ENCODE results near the gene MAGEF1.

The MAGEF1 gene

DNA sequence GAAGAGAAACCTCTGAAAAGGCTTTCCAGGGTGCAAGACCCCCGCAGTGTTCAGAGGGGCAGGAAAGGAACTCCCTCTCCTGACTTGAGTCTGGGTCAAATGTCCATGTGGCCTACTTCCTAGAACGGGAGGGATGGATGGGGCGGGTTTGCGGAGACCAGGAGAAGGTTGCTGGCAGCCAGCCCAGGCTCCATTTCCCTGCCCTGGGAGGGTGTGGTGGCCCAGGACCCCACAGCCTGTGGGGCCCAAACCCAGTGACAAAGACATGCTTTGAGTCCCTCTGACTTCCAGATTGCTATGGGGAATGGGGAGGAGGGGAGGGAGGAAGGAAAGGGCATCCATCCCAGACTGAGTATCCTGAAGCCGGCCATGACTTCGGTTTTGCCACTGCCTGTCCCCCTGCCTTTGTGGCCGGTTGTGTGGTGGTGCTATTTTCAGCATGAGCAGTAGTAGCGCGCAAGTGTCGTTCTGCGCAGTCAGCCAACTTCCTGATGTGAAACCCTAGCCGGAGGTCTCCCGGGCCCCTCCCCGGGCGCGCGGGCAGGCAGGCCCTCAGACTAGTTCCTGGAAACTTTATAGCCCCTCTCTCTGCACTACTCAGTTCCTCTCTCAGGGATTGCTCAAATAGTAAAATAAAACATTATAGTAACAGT, 24.4 kb downstream of the MAGEF1 start:
- no peak for FAIRE-seq

DNA sequence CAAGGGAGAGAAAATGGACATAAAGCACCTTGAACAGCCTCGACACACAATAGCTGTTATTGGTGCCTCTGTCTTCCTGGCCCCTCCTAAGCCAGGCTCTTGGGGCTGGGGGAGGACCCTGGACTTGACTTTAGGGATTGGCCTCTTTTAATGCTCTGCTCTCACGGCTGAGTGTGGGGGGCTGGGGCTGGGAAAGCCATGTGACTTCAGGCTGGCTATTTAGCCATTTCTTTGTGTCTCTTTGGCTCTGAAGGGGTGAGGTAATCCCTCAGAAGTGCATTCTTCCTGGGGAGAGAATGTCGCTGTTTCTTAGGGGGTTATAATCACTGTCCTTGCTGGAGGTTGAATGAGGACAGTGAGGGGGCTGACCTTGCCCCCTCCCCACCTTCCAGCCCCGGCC, 26.2 kb downstream of the MAGEF1 start:
- no peak for FAIRE-seq

DNA sequence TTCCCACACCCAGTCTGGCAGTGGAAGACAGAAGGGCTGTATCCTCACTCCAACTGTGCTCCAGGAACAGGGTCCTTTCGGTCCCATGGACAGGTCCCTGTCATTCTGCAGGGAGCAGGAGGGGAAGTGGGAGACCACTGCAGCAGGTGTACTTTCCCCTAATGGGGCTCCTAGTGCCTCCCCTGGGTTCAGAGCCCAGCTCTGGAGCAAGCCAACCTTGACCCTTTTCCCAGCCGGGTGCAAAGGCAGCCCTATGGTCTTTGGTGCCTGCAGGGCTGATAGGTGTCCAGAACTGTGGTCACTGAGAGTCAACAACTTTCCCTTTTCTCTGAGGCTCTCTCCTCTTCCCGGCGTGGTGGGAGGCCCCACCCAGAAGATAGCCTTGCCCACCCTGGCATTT, 26.8 kb downstream of the MAGEF1 start:
- no peak for FAIRE-seq

DNA sequence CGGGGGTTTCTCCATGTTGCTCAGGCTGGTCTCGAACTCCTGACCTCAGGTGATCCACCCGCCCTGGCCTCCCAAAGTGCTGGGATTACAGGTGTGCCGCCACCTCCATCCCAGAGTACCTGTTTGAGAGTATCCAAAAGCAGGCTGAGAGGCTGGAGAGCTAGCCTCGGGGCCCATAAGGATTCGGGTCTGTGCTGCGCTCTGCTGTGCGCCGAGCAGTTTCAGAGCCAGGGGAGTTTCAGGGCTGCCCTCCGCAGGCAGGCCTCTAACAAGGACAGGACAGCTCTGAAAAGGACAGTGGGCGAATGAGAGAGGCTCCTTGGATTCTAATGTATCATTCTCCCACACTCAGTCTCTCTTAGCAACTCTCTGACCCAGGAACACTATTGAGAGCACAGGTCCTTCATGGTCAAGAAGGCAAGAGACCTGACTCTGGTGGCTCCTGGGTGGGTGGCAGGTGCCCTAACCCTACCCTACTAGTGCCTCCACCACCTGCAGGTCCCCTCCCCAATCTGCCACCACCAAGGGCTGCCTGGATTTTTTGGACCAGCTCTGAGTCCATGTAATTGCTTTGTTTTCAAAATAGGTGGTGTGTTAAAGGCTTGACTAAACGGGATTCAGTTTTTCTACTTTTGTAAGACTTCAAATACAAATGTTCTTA, 27.8 kb downstream of the MAGEF1 start:
- no peak for FAIRE-seq

DNA sequence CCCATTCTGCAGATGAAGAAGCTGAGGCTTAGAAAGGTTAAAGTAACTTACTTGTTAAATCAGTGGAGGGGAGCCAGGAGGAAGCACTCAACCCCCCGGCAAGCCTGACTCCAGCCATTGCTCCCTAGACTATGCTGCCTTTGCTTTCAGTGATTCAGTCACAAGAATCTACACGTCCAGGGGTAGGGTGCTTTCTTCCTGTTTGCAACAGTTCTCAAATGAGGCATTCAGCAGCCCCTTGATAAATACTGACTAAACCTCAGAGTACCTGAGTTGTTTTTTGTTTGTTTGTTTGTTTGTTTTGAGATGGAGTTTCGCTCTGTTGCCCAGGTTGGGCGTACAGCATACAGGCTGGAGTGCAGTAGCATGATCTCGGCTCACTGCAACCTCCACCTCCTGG, 28.6 kb downstream of the MAGEF1 start:
- no peak for FAIRE-seq

DNA sequence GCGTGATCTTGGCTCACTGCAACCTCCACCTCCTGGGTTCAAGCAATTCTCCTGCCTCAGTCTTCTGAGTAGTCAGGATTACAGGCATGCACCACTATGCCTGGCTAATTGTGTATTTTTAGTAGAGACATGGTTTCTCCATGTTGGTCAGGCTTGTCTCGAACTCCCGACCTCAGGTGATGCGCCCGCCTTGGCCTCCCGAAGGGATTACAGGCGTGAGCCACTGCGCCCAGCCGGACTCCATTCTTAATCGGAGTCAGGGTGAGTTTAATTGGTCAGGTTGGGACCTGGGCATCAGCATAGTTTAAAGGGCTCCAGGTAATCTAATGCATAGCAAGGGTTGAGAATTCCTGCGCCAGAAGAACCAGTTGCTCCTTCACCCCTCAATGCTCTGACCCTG, 29.2 kb downstream of the MAGEF1 start:
- FAIRE-seq = no peak

DNA sequence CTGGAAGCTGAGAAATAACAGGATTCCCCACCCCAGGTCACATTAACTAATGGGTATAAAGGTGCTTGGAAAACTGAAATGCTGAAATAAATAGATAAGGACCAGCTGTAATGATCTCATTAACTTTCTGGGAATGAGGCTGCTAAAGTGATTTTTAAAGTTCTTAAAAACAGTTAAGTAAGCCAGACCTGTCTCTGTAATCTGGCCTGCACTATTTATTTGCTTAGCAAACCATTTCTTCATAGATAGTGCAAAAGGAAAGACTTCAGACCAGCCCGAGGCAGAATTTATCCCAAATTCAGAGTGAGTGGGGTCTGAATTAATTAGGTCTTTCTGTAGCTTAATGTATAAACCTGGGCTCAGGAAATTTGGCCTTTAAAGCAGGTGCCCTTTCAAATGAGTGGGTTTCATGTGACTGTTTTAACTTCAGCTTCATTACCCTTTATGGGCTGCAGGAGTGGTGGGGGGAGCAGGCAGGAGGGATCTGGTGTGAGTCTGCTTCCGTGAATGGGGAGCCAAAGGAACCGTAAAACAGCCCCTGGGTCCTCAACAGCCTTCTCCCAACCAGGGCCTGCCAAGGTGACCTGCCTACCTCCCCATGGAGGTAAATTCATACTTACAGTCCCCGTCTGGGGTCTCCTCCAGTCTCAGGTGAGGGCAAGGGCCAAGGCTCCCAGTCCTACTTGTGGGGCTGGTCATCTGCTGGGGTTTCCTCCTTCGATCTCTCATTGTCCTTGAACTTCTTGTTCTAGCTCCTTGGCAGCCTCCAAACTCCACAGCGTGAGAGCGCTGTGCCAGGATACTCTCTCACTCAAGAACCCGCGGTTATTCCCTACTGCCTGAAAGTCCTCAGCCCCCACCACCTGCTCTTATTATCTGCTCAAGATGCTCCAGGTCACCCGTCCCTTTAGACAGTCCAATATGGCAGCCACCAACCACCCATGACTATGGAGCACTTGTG, 31.2 kb downstream of the MAGEF1 start:
- FAIRE-seq = no peak

DNA sequence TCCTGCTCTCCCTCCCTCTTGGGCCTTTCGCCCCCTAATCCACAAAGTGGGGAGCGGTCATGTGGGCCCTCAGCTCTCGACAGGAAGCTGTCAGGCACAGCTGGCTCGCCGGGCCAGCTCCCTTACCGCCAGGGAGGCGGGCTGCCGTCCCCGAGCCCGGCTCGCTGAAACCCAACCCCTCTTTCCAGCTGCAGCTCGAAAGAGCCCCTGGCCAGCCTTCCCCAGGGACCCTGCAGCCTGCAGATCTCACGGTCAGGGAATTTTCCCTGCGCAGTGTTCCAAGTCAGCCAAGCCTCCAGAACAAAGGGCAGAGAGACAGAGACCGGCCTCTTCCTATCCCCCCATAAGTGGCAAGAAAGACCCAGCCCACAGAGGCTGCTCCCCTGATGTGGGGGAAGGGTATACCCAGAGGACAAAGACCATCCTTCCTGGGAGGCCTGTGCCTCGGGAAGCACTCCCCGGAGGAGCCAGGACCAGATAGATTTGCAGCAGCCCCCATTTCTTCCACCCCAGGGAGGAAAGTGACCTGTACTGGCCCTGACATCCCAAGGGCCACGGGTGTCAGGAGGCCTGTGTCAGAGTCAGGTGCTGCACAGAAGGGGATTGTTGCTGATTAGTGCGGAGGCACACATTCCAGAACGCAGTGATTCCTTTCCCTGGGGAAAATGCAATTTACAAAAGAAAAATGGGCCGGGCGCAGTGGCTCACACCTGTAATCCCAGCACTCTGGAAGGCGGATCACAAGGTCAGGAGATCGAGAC, 32.6 kb downstream of the MAGEF1 start:
- FAIRE-seq = no peak

DNA sequence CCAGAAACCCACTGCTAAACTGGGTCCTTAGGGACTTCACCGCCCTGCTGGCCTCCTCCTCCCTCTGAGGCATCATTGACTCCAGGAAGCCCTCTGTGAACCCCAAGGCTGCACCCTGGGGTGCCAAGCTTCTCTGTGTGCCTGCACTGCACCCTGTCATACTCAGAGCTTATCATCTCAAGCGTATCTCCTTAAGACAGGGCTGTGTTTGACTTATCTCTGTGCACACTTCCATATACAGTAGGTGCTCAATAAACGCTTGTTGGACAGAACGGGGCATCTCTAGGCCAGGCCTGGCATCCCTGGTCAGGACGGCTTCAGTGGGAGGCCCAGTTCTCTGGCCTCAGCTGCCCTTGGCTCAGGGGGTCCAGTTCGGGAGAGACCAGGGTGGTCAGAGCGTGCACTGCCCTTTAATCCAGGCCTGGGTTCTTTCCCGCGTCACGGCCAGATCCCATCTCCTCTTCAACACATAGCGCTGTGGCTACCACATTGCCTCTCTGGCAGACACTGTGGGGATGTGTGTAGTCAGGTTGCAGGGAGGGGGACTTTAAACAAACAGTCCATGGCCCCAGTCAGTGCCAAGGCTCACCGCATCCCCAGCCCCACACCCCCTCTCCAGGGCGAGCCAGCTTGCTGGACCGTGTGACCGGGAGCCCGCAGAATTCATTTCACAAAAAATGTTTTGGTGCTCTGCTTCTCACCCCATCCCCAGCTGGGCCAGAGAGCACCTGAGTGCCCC, 33.4 kb downstream of the MAGEF1 start:
- FAIRE-seq = no peak

DNA sequence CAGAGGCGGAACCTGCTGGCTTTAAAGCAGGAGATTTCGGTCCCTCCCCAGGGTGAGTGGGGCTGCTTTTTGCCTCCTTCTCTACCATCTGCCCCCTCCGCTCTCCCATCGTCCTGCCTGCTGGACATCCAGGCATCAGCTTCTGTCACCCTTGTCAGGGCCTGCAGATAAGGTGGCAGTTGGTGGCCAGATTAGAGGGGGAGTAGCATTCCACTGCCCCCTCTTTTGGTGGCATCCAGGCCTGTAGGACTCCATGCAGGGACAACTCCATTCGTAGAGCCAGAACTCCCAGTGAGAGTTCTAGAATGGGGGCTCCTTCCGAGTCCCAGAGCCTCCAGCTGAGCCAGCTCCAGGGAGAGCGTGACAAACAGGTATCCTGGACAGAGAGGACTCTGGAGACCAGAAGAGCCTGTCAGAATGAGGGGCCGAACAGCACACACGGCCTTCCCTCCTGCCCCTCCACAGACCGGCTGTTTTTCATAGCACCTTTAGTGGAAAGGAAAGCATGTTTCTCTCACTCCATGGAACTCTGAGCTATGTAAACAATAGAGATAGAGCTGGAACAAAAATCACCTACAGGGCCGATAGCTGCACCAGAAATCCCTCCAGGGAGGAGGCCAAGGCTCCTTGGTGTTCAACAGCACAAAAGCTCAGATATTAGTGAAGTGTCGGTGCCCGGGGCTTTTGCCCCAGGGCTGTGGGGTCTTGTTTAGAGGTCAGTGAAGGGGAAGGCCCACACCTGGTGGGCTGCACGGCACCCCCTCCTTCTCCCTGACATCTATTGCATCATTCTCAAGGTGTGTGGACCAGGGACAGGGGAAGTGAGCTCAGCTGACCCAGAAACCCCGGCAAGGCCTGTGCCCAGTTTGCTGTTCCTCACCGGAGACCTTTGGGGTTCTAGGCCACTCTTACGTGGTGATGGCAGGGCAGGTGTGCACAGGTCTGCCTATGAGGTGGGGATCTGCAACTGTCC, 34.2 kb downstream of the MAGEF1 start:
- FAIRE-seq = no peak

DNA sequence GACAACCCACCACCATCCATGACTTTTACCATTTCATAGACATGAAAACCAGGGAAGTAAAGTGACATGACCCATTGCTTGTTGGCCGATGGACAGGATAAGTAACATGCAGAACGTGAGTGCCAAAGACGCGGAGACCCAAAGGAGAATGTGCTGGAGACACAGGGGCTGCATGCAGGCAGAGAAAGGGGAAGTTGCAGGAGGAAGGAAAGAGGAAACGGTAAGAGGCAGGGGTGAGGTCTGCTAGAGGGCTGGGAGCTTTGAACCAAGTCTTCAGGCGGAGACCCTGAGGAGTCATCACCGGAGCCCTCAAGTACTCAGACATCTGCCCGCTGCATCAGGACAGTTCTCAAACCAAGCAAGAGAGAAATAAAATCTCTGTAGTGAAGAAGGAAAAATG, 34.9 kb downstream of the MAGEF1 start:
- no peak for FAIRE-seq

DNA sequence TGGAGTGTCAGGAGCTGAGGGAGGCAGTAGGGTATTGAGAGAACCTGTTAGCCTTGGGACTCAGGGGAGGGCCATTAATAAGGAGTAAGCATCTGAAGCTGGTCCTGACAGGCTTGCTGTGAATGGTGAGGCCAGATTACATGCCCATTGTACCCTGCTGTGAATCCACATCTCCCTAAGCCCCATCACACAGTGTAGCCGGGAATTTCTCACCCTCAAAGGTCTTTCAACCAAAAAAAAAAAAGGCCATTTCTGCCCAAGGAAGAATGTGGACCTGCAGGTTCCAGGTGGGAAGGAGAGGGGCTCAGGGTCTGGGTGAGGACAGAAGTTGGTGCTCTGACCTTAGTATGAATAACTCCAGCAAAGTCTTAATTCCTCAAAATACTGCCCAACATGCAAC, 37.2 kb downstream of the MAGEF1 start:
- no peak for FAIRE-seq

DNA sequence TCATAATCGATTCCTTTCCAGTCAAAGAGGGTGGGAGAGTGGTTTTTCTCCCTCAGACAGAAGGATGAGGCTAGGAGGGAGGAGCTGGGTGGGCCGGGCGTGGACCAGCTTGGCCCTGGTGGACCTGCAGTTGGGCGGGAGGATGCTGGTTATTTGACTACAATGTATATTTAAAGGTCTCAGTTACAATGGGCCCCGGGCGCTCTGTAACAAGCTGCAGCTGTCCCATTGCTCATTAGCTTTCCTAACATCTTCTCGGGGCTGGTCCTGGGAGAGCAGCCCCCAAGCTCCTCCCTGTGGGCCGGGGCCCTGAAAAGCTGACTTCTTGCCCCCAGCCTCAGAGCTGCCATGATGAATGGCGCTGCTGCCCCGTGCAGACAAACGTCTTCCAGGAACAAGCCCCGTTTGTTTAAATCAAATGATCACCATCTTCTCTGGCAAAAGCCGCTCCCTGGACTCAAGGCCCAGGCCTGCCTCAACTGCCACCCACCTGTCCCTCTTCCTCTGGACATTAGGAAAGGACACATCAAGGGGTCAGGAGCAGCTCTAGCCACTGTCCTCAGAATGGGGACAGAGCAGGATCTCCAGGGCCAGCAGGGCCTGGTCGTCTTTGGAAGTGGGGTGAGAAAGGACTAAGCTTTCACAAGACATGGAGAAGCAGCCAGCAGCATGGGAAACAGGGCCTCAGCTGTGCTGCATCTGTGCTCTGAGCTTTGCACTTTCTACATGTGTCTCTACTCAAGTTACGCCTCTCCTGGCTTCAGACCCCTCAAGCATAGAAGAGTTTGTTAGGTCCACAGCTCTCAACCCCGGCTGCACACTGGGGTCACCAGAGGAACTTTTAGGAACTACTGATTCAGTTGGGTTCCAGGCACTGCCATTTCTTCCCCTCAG, 38.6 kb downstream of the MAGEF1 start:
- no peak for FAIRE-seq

DNA sequence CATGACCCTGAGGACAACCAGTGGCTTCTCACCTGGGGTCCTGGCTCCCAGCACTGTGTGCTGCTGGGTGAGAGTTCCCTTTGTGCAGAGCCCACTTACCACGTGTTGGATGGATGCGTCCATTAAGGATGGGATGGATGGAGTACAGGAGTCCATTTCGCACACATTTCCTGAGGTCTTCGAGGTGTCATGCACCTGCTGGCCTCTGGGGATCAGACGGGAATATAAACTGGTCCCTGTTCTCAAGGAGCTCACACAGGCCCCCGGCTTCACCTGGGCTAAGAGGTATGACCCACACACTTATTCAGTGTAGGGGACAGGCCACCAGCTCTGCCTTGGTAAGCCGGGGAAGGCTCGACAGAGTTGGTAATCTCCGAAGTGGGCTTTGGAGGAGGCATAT, 39.5 kb downstream of the MAGEF1 start:
- FAIRE-seq = no peak

DNA sequence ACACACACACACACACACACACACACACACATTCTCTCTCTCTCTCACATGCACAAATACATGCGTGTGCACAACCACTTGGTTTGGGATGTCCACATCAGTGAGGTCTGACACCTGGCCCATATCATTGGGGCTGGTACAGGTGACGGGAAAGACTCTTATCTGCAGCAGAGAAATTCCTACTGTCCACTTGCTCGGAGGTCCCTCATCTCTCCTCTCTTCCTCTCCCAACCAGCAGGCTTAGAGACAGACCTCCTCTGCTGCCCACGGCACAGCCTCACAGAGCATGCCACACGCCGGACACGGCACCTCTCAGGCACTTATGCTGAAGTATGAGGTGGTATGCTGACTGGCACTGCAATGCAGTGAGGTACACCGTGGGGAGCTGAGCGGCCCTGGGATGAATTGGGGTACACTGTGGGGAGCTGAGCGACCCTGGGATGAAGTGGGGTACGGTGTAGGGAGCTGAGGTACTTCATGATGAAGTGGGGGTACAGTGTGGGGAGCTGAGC, 41.7 kb downstream of the MAGEF1 start:
- no peak for FAIRE-seq

DNA sequence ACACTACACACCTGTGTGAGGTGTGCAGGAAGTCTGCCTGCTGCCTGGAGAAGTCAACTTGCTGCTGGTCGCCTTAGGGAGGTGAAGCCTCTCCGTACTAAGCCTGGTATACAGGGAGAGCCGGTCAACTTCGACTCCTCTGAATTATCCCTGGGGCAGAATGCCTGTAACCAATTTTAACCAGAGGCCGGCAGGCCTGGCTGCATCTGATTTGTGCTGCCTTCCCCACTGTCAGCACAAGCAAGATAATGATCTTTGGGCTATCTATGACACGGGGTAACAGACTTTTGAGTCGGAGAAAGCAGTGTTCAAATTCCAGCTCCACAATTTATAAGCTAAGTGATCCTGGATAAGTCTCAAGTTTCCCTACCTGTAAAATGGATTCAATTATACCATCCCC, 42.3 kb downstream of the MAGEF1 start:
- no peak for FAIRE-seq

DNA sequence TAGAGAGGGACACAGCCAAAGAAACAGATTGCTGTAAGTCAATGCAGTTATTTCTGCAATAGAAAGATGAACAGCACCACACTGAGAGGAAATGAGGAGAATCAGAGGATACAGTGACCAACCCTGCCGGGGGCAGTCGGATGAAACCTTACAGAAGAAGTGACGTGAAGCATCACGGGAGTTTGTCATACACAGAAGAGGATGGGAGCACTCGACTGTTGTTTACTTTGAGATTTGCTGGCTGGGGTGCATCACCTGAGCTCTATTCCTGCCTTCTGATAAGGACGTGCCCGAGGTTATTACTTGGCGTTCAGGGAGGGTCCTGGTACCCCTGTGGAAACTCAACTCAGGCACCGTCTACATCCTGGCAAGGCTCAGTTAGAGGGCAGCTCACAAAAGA, 45.4 kb downstream of the MAGEF1 start:
- FAIRE-seq = no peak

DNA sequence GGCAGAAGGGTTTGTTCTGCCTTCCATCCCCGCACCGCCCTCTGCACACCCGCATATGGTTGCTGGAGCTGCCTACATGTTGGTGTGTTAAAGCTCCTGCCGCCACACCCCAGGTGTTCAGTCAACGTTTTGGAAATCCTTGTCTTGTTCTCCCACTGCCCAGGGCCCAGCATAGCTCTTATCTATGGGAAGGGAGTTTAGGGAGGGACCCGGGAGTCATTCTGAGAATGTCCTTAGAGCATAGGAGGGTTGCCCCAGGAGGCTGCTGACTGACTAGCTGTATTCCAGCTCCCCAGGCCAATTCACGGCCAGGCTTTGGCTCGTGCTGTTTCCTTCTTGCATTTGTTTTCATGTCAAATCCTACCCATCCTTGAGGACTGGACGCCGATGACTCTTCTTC, 46.8 kb downstream of the MAGEF1 start:
- FAIRE-seq = no peak

DNA sequence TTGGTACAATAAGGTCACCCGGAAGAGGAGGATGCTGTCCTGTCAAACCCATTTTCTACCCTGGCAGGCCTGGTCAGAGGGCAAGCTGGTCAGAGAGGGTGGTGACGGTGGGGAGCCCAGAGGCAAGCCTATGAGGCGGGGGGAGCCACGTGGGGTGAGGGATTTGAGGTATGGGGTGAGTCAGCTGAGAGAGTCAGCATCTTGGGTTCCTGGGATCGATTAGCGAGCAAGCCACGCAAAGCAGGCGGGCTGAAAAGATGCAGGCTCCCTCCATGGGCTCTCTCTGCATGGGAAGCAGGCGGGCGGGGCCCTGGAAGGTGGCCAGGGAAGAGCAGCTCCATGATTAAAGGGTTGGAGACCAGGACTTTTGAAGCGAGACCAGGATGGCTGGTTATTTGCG, 48.1 kb downstream of the MAGEF1 start:
- no peak for FAIRE-seq

DNA sequence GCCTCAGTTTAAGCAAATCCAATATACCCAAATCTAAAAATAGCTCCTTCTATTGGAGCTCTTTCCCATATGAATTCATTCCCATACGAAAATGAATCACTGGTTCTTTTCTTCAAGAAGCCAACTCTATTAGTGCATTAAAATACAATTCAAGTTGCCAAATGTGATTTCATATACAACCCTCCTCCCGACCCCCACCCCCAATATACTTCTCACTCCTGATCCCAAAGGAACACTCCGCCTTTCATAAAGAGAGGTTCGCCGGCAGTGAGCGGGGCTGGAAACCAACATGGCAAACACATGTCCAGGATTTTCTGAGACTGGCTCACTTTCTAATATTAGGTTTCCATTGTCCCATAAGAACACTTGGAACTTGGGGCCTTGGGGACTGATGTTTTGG, 48.5 kb downstream of the MAGEF1 start:
- no peak for FAIRE-seq
